ENCODE results near the gene TMCO1.

TMCO1 gene

GRCh38 chr1:165773324-165773965 lies 4.8 kb upstream of the TMCO1 start:
- no peaks in the 10 kb centered on the region for H3K27me3 ChIP-seq (ENCODE audit: control insufficient read depth in 1 of 2, insufficient read depth in 1 of 2, low read length in 2 of 2)
- WGBS: 30% methylated on average over 9 of the region's 9 CpGs
- no peak overlapping the region for H2AK5ac ChIP-seq (ENCODE audit: low read length, severe bottlenecking)
- H3K4me3 ChIP-seq (ENCODE audit: insufficient read depth in 1 of 2, low read depth in 1 of 2, low read length in 2 of 2): no peak overlapping the region
- no peak overlapping the region for H3K23ac ChIP-seq (ENCODE audit: low read length in 2 of 2)
- H3K9me3 ChIP-seq (ENCODE audit: control insufficient read depth, low read length): no peaks in the 10 kb centered on the region
- no peak overlapping the region for H3K4ac ChIP-seq (ENCODE audit: low read depth in 1 of 2, low read length in 2 of 2)
- H3K4me2 ChIP-seq (ENCODE audit: low read length, poor library complexity, severe bottlenecking): no peak overlapping the region
- H4K91ac ChIP-seq (ENCODE audit: low read length): no peak overlapping the region
- DNase-seq: peak; percentile 67
- no peak overlapping the region for H2BK5ac ChIP-seq (ENCODE audit: low read depth, low read length, poor library complexity, severe bottlenecking)
- peak overlapping the region in 1 of 2 experiments; percentile 80 for H3K18ac ChIP-seq (ENCODE audit: low read depth in 1 of 2, low read length in 2 of 2)
- H3K14ac ChIP-seq (ENCODE audit: low read length in 2 of 2): peak overlapping the region in 1 of 2 experiments; percentile 32
- no peak overlapping the region for H2BK120ac ChIP-seq (ENCODE audit: low read depth, low read length)
- H3K36me3 ChIP-seq (ENCODE audit: control insufficient read depth in 1 of 2, insufficient read depth in 2 of 2, low read depth in 1 of 2, low read length in 2 of 2): peaks cover 0 to 10% of the 10 kb centered on the region in 2 experiments
- no peaks in the 10 kb centered on the region for H3K79me1 ChIP-seq (replicated peaks; ENCODE audit: low read length, poor library complexity, severe bottlenecking)
- peaks cover 6% of the 10 kb centered on the region for H3K4me1 ChIP-seq (ENCODE audit: control insufficient read depth, insufficient read depth, low read depth, low read length)
- peak overlapping the region; percentile 61 for H2AFZ ChIP-seq (ENCODE audit: low read depth, low read length)
- peak overlapping the region; percentile 28 for H3K27ac ChIP-seq (ENCODE audit: low read length, poor library complexity, severe bottlenecking)
- H2BK15ac ChIP-seq (ENCODE audit: low read depth, poor library complexity, severe bottlenecking): no peak overlapping the region
- no peak overlapping the region for H2BK12ac ChIP-seq (ENCODE audit: low read length in 2 of 2)
- H4K8ac ChIP-seq (ENCODE audit: low read length): no peak overlapping the region
- H3K9ac ChIP-seq (ENCODE audit: low read length): peak overlapping the region; percentile 69

- H2AK5ac ChIP-seq (ENCODE audit: low read length, severe bottlenecking): no peak overlapping the region
- H2BK15ac ChIP-seq (ENCODE audit: low read depth, poor library complexity, severe bottlenecking): no peak overlapping the region
- no peak overlapping the region for H4K8ac ChIP-seq (ENCODE audit: low read length)
- no peak overlapping the region for H4K91ac ChIP-seq (ENCODE audit: low read length)
- H3K36me3 ChIP-seq (ENCODE audit: control insufficient read depth in 1 of 2, insufficient read depth in 2 of 2, low read depth in 1 of 2, low read length in 2 of 2): peaks cover 0 to 12% of the 10 kb centered on the region in 2 experiments
- no peak overlapping the region for H3K4ac ChIP-seq (ENCODE audit: low read depth in 1 of 2, low read length in 2 of 2)
- H3K18ac ChIP-seq (ENCODE audit: low read depth in 1 of 2, low read length in 2 of 2): no peak overlapping the region
- H3K27ac ChIP-seq (ENCODE audit: low read length, poor library complexity, severe bottlenecking): peak overlapping the region; percentile 74
- peaks cover 6% of the 10 kb centered on the region for H3K4me1 ChIP-seq (ENCODE audit: control insufficient read depth, insufficient read depth, low read depth, low read length)
- H3K79me1 ChIP-seq (replicated peaks; ENCODE audit: low read length, poor library complexity, severe bottlenecking): peaks cover 3% of the 10 kb centered on the region
- no peak overlapping the region for H2BK5ac ChIP-seq (ENCODE audit: low read depth, low read length, poor library complexity, severe bottlenecking)
- H3K27me3 ChIP-seq (ENCODE audit: control insufficient read depth in 1 of 2, insufficient read depth in 1 of 2, low read length in 2 of 2): no peaks in the 10 kb centered on the region
- H3K14ac ChIP-seq (ENCODE audit: low read length in 2 of 2): no peak overlapping the region
- no peak overlapping the region for H3K4me2 ChIP-seq (ENCODE audit: low read length, poor library complexity, severe bottlenecking)
- H2BK120ac ChIP-seq (ENCODE audit: low read depth, low read length): no peak overlapping the region
- no peaks in the 10 kb centered on the region for H3K9me3 ChIP-seq (ENCODE audit: control insufficient read depth, low read length)
- H2BK12ac ChIP-seq (ENCODE audit: low read length in 2 of 2): no peak overlapping the region
- no peak overlapping the region for H3K23ac ChIP-seq (ENCODE audit: low read length in 2 of 2)
- H3K4me3 ChIP-seq (ENCODE audit: insufficient read depth in 1 of 2, low read depth in 1 of 2, low read length in 2 of 2): peak overlapping the region in 1 of 2 experiments; percentile 31
- H2AFZ ChIP-seq (ENCODE audit: low read depth, low read length): no peak overlapping the region
- peak overlapping the region; percentile 69 for H3K9ac ChIP-seq (ENCODE audit: low read length)
- over 99% methylated on average over 2 of the region's 3 CpGs for WGBS
- no peak for DNase-seq
Observed at GRCh38 chr1:165772739-165773138, 4.1 kb upstream of the TMCO1 start.

- Histone ChIP-seq H3K18ac (ENCODE audit: low read depth in 1 of 2, low read length in 2 of 2) (no peak overlapping the region), H2AK5ac (ENCODE audit: low read length, severe bottlenecking) (no peak overlapping the region), H3K4me3 (ENCODE audit: insufficient read depth in 1 of 2, low read depth in 1 of 2, low read length in 2 of 2) (no peak overlapping the region), H2BK5ac (ENCODE audit: low read depth, low read length, poor library complexity, severe bottlenecking) (no peak overlapping the region), H3K9ac (ENCODE audit: low read length) (no peak overlapping the region), H3K4me1 (ENCODE audit: control insufficient read depth, insufficient read depth, low read depth, low read length) (peaks cover 6% of the 10 kb centered on the region), H2BK120ac (ENCODE audit: low read depth, low read length) (no peak overlapping the region), H3K4ac (ENCODE audit: low read depth in 1 of 2, low read length in 2 of 2) (no peak overlapping the region), H2AFZ (ENCODE audit: low read depth, low read length) (no peak overlapping the region), H3K14ac (ENCODE audit: low read length in 2 of 2) (no peak overlapping the region), H3K27ac (ENCODE audit: low read length, poor library complexity, severe bottlenecking) (no peak overlapping the region), H3K36me3 (ENCODE audit: control insufficient read depth in 1 of 2, insufficient read depth in 2 of 2, low read depth in 1 of 2, low read length in 2 of 2) (peaks cover 19 to 60% of the 10 kb centered on the region in 2 experiments), H4K8ac (ENCODE audit: low read length) (no peak overlapping the region), H3K79me1 (replicated peaks; ENCODE audit: low read length, poor library complexity, severe bottlenecking) (peaks cover 30% of the 10 kb centered on the region), H3K23ac (ENCODE audit: low read length in 2 of 2) (no peak overlapping the region), H3K27me3 (ENCODE audit: control insufficient read depth in 1 of 2, insufficient read depth in 1 of 2, low read length in 2 of 2) (no peaks in the 10 kb centered on the region), H3K9me3 (ENCODE audit: control insufficient read depth, low read length) (no peaks in the 10 kb centered on the region), H2BK15ac (ENCODE audit: low read depth, poor library complexity, severe bottlenecking) (no peak overlapping the region), H4K91ac (ENCODE audit: low read length) (no peak overlapping the region), H3K4me2 (ENCODE audit: low read length, poor library complexity, severe bottlenecking) (no peak overlapping the region), H2BK12ac (ENCODE audit: low read length in 2 of 2) (no peak overlapping the region)
- no peak for DNase-seq
- WGBS: 100% methylated on average over 1 of the region's 1 CpG
Observed at GRCh38 chr1:165764277-165764676, 4.4 kb downstream of the TMCO1 start.

- Histone ChIP-seq H3K27me3 (ENCODE audit: control insufficient read depth in 1 of 2, insufficient read depth in 1 of 2, low read length in 2 of 2) (no peaks in the 10 kb centered on the region), H2BK120ac (ENCODE audit: low read depth, low read length) (no peak overlapping the region), H3K4me2 (ENCODE audit: low read length, poor library complexity, severe bottlenecking) (no peak overlapping the region), H3K27ac (ENCODE audit: low read length, poor library complexity, severe bottlenecking) (no peak overlapping the region), H2AFZ (ENCODE audit: low read depth, low read length) (no peak overlapping the region), H3K4ac (ENCODE audit: low read depth in 1 of 2, low read length in 2 of 2) (no peak overlapping the region), H3K14ac (ENCODE audit: low read length in 2 of 2) (no peak overlapping the region), H3K9ac (ENCODE audit: low read length) (no peak overlapping the region), H4K8ac (ENCODE audit: low read length) (no peak overlapping the region), H4K91ac (ENCODE audit: low read length) (no peak overlapping the region), H3K79me1 (replicated peaks; ENCODE audit: low read length, poor library complexity, severe bottlenecking) (peaks cover 30% of the 10 kb centered on the region), H2BK12ac (ENCODE audit: low read length in 2 of 2) (no peak overlapping the region), H3K36me3 (ENCODE audit: control insufficient read depth in 1 of 2, insufficient read depth in 2 of 2, low read depth in 1 of 2, low read length in 2 of 2) (peaks cover 19 to 68% of the 10 kb centered on the region in 2 experiments), H2BK15ac (ENCODE audit: low read depth, poor library complexity, severe bottlenecking) (no peak overlapping the region), H3K18ac (ENCODE audit: low read depth in 1 of 2, low read length in 2 of 2) (no peak overlapping the region), H3K23ac (ENCODE audit: low read length in 2 of 2) (no peak overlapping the region), H3K4me3 (ENCODE audit: insufficient read depth in 1 of 2, low read depth in 1 of 2, low read length in 2 of 2) (no peak overlapping the region), H2BK5ac (ENCODE audit: low read depth, low read length, poor library complexity, severe bottlenecking) (no peak overlapping the region), H2AK5ac (ENCODE audit: low read length, severe bottlenecking) (no peak overlapping the region), H3K4me1 (ENCODE audit: control insufficient read depth, insufficient read depth, low read depth, low read length) (peaks cover 6% of the 10 kb centered on the region), H3K9me3 (ENCODE audit: control insufficient read depth, low read length) (no peaks in the 10 kb centered on the region)
- whole genome bisulfite sequencing: no CpG with 5 or more reads among the region's 2 CpGs
- DNase-seq: no peak
Observed at GRCh38 chr1:165763442-165763841, 5.2 kb downstream of the TMCO1 start.

Measured in mesenchymal stem cell (in vitro differentiated cells and primary cell).